Neural cell (in vitro differentiated cells): ENCODE results near the gene CUL3.

Source experiments
- EZH2 ChIP-seq: fragments of 200-600, 300-800 bp; shearing (Covaris generic), sonication (generic); IDR thresholded peaks from 2 replicates; pipeline ENCODE4 v1.6.1; 2014; ENCODE audit warnings: antibody characterized with exemption, low read length, borderline replicate concordance, mild to moderate bottlenecking; ENCODE audit not compliant: insufficient read depth, poor library complexity, severe bottlenecking
- MXI1 ChIP-seq: fragments of 450-650 bp; conservative IDR thresholded peaks from 2 replicates; pipeline ENCODE4 v1.6.1; 2014; ENCODE audit warnings: antibody characterized with exemption, mild to moderate bottlenecking; ENCODE audit not compliant: poor library complexity, severe bottlenecking
- POLR2AphosphoS5 ChIP-seq: IDR thresholded peaks from 2 replicates; pipeline ENCODE4 v1.6.1; 2012
- TAF1 ChIP-seq: IDR thresholded peaks from 2 replicates; pipeline ENCODE4 v1.6.1; 2012; ENCODE audit warnings: low read depth
- TF ChIP-seq, protein P1 (sequence below): fragments of 450-650 bp; IDR thresholded peaks from 2 replicates; pipeline ENCODE4 v1.5.1; 2014; ENCODE audit warnings: antibody characterized with exemption, mild to moderate bottlenecking, moderate library complexity; ENCODE audit not compliant: poor library complexity, severe bottlenecking
- TF ChIP-seq, protein P2 (sequence below): IDR thresholded peaks from 2 replicates; pipeline ENCODE4 v1.6.1; 2012; ENCODE audit warnings: borderline replicate concordance

DNA sequence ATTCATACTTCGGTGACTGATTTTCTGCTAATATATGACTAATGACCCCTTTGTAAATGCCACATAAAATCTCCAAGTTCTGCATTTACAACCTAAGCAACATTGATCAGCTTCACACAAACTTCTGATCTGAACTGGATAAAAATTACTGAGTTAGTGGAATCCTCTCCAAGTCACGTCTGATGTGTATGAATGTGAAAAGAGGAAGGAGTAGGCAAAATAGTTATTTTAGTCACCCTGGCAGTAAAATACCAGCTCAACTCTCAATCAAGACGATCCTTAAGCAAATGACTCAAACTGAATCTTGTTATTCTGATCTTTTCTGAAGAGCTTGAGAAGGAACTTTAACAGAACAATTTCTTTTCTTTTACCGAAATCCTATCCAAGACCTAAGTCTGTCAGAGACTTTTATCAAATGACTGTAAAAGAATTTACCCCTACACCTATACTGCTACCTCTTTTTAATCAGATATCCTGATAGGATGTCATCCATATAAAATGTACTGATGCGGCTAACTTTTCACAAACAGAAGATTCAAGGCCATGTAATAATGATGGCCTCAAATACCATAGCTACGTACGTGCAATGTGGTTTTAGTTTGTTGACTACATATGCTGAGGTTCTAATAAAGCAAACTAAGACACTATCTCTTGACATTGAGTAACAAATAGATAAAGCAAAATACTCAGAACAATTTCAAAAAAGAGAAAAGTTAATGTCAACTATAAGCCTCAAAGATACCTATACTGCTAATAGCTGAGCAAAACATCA, 23.7 kb downstream of the CUL3 start:
- TF ChIP-seq EZH2 (no peak), TAF1 (no peak), MXI1 (no peak), POLR2AphosphoS5 (no peak)
- TF ChIP-seq, protein P1, sequence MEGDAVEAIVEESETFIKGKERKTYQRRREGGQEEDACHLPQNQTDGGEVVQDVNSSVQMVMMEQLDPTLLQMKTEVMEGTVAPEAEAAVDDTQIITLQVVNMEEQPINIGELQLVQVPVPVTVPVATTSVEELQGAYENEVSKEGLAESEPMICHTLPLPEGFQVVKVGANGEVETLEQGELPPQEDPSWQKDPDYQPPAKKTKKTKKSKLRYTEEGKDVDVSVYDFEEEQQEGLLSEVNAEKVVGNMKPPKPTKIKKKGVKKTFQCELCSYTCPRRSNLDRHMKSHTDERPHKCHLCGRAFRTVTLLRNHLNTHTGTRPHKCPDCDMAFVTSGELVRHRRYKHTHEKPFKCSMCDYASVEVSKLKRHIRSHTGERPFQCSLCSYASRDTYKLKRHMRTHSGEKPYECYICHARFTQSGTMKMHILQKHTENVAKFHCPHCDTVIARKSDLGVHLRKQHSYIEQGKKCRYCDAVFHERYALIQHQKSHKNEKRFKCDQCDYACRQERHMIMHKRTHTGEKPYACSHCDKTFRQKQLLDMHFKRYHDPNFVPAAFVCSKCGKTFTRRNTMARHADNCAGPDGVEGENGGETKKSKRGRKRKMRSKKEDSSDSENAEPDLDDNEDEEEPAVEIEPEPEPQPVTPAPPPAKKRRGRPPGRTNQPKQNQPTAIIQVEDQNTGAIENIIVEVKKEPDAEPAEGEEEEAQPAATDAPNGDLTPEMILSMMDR = no peak
- TF ChIP-seq, protein P2, sequence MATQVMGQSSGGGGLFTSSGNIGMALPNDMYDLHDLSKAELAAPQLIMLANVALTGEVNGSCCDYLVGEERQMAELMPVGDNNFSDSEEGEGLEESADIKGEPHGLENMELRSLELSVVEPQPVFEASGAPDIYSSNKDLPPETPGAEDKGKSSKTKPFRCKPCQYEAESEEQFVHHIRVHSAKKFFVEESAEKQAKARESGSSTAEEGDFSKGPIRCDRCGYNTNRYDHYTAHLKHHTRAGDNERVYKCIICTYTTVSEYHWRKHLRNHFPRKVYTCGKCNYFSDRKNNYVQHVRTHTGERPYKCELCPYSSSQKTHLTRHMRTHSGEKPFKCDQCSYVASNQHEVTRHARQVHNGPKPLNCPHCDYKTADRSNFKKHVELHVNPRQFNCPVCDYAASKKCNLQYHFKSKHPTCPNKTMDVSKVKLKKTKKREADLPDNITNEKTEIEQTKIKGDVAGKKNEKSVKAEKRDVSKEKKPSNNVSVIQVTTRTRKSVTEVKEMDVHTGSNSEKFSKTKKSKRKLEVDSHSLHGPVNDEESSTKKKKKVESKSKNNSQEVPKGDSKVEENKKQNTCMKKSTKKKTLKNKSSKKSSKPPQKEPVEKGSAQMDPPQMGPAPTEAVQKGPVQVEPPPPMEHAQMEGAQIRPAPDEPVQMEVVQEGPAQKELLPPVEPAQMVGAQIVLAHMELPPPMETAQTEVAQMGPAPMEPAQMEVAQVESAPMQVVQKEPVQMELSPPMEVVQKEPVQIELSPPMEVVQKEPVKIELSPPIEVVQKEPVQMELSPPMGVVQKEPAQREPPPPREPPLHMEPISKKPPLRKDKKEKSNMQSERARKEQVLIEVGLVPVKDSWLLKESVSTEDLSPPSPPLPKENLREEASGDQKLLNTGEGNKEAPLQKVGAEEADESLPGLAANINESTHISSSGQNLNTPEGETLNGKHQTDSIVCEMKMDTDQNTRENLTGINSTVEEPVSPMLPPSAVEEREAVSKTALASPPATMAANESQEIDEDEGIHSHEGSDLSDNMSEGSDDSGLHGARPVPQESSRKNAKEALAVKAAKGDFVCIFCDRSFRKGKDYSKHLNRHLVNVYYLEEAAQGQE = no peak
